CD4-positive, alpha-beta T cell treated with Interleukin-1 beta for 1 hour (primary cell): ENCODE measurements around the gene BBS12.

Source experiments
- DNase-seq, 2 donors: peaks; one replicate each; pipeline ENCODE4 v3.0.0-alpha.2; 2020 to 2022

Gene BBS12

DNA sequence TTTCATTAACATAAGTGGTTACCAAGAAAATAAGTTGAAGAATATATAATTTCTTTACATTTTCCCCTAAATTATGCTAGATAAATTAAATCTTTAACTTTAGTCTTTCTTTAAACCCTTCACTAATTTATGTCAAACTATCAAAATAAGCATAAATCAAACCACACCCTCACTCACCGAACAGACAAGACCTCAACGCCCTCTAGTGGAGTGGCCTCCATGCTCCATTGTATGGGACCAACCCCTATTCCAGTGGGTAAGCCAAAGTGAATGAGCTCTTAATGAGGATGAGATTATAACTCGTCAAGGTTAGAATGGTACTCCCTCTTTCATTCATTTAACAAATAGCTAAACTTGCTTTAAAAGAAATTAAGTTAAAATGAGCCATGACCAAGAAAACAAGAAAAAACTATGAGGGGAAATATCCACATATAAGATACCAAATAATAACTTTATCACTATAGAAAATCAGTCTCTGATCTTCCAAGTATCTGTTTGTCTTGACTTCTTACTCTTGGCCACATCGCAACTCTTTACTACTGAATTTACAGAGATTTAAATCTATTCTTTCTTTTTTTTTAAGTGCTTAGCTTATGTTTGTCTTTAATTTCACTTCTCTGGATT is 15.6 kb upstream of the BBS12 start:
- peak; percentile 49 to 73 for DNase-seq

DNA sequence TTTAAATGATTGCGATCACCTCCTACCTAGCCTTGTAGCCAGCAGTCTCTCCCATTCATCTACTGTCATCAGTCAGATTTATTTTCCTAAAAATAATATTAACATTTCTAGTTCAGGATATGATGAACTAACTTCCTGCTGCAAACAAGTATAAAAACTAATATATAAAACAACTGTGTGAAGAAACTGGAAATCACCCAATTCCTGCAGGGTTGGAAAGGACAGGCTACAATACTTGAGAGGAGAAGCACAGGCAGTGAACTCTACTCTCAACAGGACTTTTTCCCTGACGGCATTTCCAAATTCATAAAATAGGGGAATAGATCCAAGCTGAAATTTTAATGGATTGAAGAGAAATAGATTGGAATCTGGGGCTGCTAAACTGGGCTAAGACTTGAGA is 14.2 kb upstream of the BBS12 start:
- DNase-seq, result no peak

DNA sequence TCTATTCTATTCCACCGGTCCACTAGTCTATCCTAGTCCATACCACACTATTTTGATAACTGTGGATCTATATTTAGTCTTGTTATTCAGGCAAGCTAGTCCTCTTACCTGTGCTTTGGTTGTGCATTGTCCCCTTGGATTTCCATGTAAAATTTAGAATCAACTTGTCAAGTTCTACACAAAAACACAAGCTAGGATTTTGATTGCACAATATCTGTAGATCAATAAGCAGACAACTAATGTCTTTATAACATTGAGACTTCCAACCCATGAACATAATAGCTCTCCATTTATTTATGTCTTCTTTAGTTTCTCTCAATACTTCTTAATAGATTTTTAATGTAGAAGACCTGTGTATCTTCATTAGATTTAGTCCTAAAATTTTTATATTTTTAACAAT is 10.2 kb upstream of the BBS12 start:
- DNase-seq, result no peak

DNA sequence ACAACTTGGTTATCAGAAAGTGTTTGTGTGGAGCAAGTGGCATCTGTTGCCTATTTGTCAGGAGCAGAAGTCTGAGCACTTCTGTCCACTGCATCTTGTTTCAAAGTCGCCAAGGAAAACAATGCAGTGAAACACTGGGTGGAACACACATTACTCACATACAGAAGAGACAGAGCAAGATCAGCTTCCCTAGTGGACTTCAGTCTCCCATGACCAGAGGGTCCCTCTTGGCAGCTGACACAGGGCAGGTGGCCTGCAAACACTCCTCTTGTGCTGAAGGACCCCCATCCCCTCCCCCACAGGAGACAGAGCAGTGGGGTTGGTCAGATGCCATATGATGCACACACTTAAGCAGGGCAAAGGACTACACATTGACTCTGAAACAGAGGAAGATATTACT is 3.6 kb upstream of the BBS12 start:
- DNase-seq, result no peak

DNA sequence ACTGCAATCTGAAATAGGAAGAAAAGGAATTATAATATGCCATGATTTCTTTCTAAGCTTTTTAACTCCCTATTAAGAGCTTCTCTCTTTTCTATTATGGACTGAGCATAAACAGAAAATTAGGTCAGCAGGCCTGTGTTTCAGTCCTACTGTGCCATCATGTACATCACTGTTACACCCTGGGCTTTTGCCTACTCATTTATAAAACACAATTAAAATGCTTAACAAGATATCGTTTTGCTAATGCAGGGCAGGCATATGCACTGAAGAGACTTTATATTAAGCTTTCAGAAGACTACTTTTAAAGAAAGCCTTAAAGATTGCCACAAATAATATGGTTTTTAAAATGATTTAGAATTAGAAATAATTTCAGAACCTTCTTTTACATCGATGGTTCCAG is 828 bp upstream of the BBS12 start:
- DNase-seq, result no peak

DNA sequence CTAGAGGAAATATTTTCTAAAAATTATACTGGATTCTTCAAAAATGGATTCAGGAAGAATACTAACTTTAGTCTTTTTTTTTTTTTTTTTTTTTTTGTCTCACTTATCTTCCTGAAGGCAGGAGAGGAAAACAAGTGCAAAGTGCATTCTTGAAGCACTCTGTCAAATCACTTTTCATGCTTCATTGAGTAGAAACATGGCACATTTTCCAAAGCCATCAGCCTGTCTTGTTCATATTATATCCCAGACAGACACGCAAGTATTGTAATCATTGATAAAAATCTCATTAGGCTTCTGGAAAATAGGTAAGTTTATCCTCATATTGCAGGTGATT is 1.2 kb downstream of the BBS12 start:
- DNase-seq, result no peak

DNA sequence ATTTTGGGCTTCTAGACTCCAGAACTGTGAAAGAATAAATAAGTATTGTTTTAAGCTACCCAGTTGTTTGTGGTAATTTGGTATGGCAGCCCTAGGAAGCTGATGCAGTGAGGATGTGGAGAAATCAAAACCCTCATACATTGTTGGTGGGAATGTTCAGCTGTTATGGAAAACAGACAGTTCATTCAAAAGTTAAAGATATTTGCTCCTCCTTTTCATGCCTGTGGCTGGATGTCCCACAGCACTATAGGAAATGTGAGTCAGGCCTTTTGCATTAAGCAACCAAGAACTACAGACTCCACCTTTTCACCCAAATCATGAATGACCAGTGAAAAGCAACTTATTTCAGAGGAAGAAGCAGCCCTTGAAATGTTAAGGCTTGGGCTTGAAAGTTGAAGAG is 6.7 kb downstream of the BBS12 start:
- DNase-seq, result no peak

DNA sequence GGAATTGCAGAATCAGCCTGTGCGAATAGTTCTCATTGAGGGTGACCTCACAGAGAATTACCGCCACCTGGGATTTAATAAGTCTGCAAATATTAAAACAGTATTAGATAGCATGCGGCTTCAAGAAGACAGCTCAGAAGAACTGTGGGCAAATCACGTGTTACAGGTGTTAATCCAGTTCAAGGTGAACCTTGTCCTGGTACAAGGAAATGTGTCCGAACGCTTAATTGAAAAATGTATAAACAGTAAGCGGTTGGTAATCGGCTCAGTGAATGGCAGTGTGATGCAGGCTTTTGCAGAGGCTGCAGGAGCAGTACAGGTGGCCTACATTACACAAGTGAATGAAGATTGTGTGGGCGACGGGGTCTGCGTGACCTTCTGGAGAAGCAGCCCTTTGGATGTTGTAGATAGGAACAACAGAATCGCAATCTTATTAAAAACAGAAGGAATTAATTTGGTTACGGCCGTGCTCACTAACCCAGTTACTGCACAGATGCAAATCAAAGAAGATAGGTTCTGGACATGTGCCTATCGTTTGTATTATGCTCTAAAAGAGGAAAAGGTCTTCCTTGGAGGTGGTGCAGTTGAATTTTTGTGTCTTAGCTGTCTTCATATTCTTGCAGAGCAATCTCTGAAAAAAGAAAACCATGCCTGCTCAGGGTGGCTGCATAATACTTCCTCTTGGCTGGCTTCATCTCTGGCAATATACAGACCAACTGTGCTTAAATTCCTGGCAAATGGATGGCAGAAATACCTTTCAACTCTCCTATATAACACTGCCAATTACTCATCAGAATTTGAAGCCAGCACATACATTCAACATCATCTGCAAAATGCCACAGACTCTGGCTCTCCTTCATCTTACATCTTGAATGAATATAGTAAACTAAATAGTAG is 10.7 kb downstream of the BBS12 start:
- no peak for DNase-seq

DNA sequence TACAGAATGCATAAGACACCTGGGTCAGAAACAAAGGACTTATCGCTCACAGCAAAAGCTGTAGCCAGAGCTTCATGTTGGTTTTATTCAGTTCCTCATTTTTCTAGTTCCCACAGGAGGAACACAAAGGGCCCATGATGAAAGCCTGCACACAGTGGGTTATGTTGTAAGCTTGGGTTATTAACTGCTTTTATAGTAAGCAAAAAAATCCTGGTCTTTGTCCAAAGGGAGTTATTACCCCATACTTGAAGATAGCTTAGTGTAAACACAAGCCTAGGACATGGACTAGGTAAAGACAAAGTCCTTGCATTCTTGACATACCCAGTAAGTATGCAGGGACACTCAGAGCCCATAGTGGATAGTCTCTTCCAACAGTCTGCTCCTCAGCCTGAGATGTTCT is 11.7 kb downstream of the BBS12 start:
- DNase-seq, result peak in 1 of 2 donors; percentile 11

DNA sequence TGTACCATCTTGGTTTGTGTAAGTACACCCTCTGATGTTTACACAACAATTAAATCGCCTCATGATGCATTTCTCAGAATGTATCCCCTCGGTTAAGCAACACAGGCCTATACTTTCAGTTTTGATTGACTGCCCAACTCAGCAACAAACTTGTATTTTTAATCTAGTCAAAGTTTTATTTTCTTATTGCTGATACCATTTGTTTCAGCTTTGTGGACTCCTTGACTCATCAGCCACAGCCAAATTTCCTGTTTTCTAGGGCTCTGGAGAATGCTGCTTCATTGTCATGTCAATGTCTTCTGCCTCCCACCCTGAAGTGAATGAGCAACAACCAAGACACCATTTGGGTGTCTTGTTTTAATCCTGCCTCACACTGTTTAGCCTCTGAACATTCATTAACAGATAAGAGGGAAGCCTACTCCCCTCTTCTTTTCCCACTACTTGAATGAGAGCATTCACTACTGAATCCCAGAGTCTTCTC is 14.0 kb downstream of the BBS12 start:
- no peak for DNase-seq

DNA sequence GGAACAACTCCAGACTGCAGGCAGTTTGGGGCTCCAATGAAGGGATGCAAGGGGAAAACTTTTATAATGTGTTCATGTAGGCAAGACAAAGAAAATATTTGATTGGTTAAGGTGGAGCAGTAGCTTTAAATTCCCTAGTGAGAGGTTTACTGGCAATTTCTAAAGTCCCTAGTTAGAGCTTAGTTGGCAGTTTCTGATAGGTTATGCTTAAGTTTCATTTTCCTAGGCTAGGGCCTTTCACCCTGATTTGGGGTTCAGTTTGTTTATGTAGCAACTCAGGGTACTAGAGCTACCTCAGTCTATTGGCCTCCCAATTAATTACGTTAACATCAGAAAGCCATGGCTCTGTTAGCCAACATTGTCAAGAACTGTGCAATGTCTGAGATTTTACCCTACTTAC is 14.6 kb downstream of the BBS12 start:
- DNase-seq, result no peak

DNA sequence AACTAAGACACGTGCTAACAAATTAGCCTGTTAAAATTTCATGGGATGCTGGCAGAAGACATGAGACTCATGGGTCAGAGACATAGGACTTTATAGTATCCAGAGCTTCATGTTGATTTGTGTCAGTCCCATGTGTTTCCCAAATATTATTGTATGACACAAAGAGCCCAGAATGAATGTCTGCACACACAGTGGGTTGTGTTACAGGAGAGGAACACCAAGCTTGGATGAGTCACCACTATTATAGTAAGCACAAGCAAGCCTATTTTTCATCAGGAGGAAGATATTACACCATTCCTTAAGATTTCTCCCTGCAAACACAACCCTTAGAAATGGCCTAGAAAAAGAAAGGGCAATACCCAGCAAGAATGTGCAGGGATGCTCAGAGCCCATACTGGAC is 15.4 kb downstream of the BBS12 start:
- DNase-seq, result no peak

DNA sequence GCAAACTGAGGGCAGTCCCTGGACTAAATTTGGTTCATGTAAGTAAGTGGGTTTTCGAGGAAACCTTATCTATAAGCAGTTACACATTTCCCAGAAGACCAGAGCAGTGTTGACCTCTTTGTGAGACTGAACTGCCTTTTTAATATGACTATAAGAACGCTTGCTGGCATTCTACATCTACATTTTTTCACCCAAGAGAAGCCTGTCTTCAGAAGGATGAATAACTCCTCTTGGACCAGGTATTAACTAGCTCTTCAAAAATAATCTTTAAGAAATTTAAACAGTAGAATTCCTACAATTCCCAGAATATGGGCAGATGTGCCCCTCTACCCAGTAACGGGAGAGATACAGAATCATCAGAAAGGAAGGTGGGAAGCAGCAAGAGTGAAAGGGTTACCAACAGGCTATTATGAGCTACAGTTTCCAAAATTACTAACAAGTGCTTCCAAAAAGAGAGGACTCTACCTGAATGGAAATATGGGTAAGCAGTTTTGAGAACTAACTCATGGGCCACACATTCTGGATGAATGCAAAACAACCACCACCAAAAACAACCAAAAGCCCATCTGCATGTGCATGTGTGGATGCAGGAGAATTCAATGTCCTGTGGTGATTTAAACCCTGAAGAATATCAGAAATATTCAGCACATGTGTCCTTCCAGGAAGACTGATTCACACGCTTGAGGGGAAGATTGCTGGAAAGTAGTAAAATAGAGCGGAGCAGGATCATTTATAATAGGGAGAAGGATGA is 17.4 kb downstream of the BBS12 start:
- no peak for DNase-seq

DNA sequence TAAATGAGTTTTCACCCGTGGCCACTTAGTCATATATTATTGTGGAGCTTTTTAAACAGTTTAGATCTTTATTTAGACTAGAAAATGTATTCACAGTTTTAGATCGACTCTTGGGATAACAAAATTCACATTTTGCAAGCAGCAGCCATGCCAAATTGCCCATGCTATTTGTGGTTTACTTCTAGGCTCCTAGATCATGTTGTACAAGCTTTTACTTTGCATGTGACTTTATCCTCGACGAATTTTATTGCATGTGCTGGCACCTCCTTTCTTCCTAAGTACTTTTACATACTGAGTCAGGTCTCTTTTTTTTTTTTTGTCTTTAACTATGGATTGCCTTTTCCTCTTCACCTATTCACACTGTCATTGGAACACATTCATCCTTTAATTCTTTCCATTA is 23.2 kb downstream of the BBS12 start:
- no peak for DNase-seq

DNA sequence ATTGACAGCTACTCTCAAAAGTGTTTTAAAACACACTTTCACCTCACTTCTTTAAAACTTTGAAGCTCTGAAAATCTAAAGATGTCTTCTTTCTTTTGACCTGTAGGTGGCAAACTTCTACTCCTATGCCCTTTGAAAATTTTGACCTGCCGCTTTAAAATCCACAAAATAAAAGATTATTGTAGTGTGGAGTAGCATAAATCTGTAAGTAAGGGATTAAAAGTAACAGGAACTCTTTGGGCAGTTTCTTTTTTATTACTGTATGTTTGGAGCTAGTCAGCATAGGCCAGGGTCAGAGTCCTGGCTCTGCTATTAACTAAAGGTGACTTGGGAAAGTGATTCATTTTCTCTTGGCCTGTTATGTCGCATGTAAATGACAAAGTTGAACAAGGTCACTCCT is 25.5 kb downstream of the BBS12 start:
- DNase-seq, result peak in 1 of 2 donors; percentile 39

DNA sequence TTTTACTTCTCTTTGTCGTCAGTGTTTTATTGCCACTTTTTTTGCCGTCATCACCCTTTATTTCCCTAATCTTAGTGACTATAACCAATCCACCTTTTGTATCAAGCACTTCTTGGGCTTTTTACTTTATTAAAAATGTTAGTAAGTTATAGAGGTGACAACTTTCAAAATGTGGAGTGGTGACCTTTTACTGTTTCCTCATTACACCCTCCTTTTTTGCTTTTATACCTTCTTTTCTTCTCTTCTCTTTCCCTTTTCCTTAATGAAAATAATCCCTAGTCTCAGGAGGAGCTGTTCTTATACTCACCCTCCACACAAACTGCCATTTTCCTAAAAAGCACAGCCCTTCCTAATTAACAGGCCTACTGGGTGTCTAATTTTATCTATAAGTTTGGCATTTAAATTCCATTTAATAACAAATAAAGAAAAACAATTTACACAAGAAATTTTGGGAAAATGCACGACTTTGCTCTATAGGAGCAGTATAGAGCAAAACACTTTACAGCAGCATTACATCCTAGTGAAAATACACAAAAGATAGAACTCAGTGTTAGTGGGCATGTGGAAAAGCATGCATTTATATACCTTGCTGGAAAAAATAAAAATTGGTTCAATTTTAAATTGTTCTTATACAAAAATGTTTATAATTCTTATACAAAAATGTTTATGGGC is 27.3 kb downstream of the BBS12 start:
- no peak for DNase-seq

DNA sequence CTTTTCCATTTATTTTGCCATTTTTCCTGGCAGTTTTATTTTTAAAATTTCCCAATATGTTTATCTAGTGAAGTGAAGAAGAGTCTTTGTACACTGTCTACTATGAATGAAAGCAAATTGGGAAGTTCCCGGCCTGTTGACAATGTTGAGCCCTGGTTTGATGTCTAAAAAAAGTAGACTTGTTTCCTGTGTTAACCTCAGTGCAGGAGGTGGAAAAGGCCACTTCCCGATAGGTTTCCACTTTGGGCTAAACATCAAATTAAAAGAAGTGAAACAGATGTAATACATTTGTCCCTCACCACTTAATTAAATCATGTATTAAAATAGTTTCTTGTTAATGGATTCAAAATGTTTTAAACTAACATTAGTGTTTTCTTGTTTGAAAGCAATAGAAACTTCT is 30.0 kb downstream of the BBS12 start:
- DNase-seq, result peak; percentile 8 to 51

DNA sequence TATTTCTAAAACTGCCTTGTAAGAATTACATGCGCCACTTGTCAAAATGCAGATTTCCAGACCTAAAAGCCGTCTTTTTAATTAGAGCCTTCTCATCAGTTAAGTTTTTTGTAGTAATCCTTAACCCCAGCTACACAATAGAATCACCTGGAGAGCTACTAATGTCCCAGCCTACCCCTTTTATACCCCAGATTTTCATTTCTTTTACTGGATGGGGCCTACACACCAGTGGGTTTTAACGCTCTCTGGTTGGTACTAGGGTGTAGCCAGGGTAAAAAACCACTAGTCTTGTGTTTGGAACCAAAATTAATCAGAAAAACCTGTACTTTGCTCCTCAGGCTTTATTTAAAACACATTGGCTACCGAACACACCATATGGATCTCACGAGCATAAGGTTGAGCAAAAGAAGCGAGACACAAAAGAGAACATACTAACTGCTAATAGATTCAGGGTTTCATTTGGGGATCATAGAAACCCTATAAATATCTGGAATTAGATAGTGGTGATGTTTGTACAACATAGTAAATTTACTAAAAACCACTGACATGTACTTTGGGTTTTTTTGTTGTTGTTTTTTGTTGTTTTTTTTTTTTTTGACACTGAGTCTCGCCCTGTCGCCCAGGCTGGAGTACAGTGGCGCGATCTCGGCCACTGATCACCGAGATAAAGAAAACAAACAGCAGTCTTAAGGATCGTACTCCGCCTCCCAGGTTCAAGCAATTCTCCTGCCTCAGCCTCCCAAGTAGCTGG is 30.6 kb downstream of the BBS12 start:
- no peak for DNase-seq

DNA sequence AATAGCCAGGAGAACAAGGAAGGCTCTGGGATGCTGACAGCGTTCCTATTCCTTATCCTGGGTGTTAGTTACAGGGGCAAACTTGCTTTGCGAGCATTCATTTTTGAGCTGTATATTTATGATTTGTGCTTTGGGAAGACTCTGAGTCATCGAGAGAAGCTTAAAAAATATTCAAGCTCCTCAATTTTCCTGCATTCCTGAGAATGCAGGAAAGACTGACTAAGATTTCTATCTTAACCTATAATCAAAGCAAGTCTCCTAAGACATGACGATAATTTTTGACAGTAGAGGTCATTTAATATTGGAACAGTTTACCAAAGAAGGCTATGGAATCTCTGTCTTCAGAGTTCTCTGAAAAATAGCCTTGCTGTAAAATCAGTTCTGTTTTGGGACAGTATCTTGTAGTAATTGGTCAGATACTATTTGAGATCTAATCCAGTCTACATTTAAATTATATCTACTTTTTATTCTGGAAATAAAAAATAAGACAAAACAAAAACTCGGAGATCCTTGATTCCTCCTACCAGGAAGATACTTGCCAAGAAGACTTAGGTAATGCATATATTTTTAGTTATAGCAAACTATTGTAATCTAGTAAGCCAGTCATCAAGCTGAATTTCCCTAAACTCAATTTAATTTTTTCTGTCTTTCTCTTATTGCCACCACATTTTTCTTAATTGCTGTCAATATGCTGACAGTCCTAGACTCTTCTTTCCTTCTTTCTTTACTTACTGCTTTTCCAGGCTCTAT is 31.7 kb downstream of the BBS12 start:
- DNase-seq, result no peak

DNA sequence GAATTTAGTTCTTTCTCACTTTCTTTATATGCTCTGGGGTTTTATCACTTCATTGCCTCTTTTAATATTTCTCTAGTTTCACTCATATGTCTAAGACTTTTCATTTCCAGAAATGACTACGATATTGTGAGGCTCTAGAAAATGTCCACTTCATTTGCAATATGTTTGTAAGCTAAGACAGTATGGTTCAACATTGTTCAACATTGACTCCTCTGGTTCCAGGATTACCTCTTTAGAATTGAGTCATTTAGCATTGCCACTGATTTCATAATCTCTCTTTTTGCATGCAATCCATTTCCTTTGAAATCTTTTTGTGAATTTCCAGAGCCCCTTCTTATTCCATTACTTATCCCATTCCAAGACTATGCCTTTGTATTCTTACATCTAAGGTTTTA is 32.3 kb downstream of the BBS12 start:
- DNase-seq, result no peak

DNA sequence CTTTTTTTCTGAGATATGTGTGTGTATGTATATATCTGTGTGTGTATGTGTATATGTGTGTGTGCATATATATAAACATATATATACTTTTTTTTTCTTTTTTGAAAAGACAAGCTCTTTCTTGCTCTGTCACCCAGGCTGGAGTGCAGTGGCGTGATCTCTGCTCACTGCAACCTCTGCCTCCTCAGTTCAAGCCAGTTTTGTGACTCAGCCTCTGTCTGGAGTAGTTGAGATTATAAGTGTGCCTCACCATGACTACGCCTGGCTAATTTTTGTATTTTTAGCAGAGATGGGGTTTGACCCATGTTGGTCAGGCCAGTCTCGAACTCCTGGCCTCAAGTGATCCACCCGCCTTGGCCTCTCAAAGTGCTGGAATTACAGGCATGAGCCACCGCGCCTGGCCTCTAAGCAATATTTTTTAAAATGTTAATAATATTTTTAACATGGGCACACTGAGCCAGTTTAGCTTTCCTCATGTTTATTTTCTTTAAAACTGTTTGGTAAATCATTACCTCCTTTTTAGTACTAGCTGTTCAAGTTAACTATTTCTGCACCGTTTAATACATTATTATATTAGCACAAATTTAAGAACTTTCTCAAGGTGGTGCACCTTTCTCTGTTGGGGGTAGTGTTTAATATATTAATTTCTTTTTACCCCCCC is 33.3 kb downstream of the BBS12 start:
- DNase-seq, result no peak
